ENCODE results near the gene TMCO4.
A peak's percentile ranks its signal among the peaks of the same experiment; 100 is the strongest.
"Not testable (repeated sequence)": the region's sequence is repeated elsewhere in the genome, so short reads cannot be mapped to it uniquely, and the experiment has no call there.

TMCO4 gene

GRCh38 chr1:19799230-19800075 is at the start of gene TMCO4:
Gene TMCO4, minus strand, starts transcription at chr1:19799916. Its CDS starts 19,158 bp downstream, at chr1:19780758.
- peak; percentile 33 for DNase-seq (ENCODE audit: low read depth)

GRCh38 chr1:19849307-19849706 is 49.6 kb upstream of the TMCO4 start:
- DNase-seq (ENCODE audit: low read depth), result not testable (repeated sequence)

- not testable (repeated sequence) for DNase-seq (ENCODE audit: low read depth)
Measured at GRCh38 chr1:19847334-19847733, 47.6 kb upstream of the TMCO4 start.

- no peak for DNase-seq (ENCODE audit: low read depth)
Measured at GRCh38 chr1:19846338-19846737, 46.6 kb upstream of the TMCO4 start.

- no peak for DNase-seq (ENCODE audit: low read depth)
Measured at GRCh38 chr1:19845555-19845954, 45.8 kb upstream of the TMCO4 start.

GRCh38 chr1:19844731-19845495 is 45.2 kb upstream of the TMCO4 start:
- DNase-seq (ENCODE audit: low read depth), result no peak

- no peak for DNase-seq (ENCODE audit: low read depth)
Measured at GRCh38 chr1:19840228-19840627, 40.5 kb upstream of the TMCO4 start.

GRCh38 chr1:19837866-19838265 is 38.1 kb upstream of the TMCO4 start:
- DNase-seq (ENCODE audit: low read depth), result no peak

- DNase-seq (ENCODE audit: low read depth), result no peak
Measured at GRCh38 chr1:19835578-19835977, 35.9 kb upstream of the TMCO4 start.

- no peak for DNase-seq (ENCODE audit: low read depth)
Measured at GRCh38 chr1:19831441-19831840, 31.7 kb upstream of the TMCO4 start.

- DNase-seq (ENCODE audit: low read depth), result no peak
Measured at GRCh38 chr1:19828546-19828945, 28.8 kb upstream of the TMCO4 start.

- no peak for DNase-seq (ENCODE audit: low read depth)
Measured at GRCh38 chr1:19825298-19825697, 25.6 kb upstream of the TMCO4 start.

- DNase-seq (ENCODE audit: low read depth), result no peak
Measured at GRCh38 chr1:19824541-19824940, 24.8 kb upstream of the TMCO4 start.

GRCh38 chr1:19824036-19824435 is 24.3 kb upstream of the TMCO4 start:
- no peak for DNase-seq (ENCODE audit: low read depth)

- DNase-seq (ENCODE audit: low read depth), result no peak
Measured at GRCh38 chr1:19819701-19820100, 20.0 kb upstream of the TMCO4 start.

GRCh38 chr1:19818324-19818723 is 18.6 kb upstream of the TMCO4 start:
- no peak for DNase-seq (ENCODE audit: low read depth)

- DNase-seq (ENCODE audit: low read depth), result no peak
Measured at GRCh38 chr1:19817160-19817559, 17.4 kb upstream of the TMCO4 start.

- not testable (repeated sequence) for DNase-seq (ENCODE audit: low read depth)
Measured at GRCh38 chr1:19816737-19817086, 17.0 kb upstream of the TMCO4 start.

GRCh38 chr1:19815801-19816736 is 16.4 kb upstream of the TMCO4 start:
- DNase-seq (ENCODE audit: low read depth), result no peak

- no peak for DNase-seq (ENCODE audit: low read depth)
Measured at GRCh38 chr1:19814681-19815503, 15.2 kb upstream of the TMCO4 start, which contains the start of gene RNF186. Gene RNF186, minus strand, starts transcription at chr1:19815283. Its CDS starts 182 bp downstream, at chr1:19815101.

GRCh38 chr1:19814244-19814661 is 14.5 kb upstream of the TMCO4 start:
- DNase-seq (ENCODE audit: low read depth), result no peak

Measured in T-helper 22 cell (primary cell).